Muscle of arm (tissue), 12 donors: ENCODE results near the gene YY2. TPM values are rescaled to one million over a fixed set of nuclear protein-coding genes. Genes with fewer than 3 reads are reported as not detected.
"Not testable (repeated sequence)": the region's sequence is repeated elsewhere in the genome, so short reads cannot be mapped to it uniquely, and the experiment has no call there.

Experiments
- DNase-seq: peaks from one replicate; pipeline ENCODE4 v3.0.0-alpha.2; 2013
- polyA plus RNA-seq, 12 donors: library from polyadenylated mRNA; unstranded; fragments of 120-200 nt; gene quantifications; one replicate each; pipeline ENCODE4 v1.2.1, GENCODE V29; 2013; ENCODE audit not compliant: insufficient read length in 12 of 12

The YY2 gene
- polyA plus RNA-seq, 12 donors: 1.00 to 8.9 (median 1.8) TPM; not detected in 1

DNA sequence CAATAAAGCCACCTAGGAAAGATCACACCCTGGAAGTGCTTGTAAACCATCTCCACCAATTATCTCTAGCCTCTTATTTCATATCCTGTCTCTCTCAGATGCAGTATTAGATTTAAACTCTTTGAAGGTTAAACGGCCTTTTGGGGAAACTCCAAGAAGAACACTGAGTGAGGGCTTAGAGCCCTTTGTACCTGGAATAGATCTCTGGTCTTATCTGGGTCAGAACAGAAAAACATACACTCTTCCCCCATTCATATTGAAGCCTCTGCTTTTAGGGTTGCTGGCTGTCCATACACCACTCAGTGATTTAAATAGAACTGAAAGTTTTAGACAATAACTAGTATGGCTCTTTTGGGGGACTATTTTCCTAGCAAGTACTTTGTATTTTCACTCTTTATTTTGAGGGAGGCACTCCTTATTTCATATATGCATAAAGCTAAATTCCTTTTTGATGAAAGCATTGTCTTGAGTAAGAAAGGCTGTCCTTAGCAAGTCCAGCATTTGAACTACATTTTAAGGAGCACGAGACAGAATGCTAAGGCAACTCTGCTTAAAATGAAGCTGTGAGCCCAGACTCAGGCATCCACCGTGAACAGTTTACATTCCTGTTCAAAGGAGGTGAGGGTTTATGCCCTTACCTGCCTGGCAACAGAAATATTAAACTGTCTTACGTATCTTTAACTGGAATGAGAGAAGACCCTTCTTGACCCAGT, 17.4 kb downstream of the YY2 start:
- no peak for DNase-seq

DNA sequence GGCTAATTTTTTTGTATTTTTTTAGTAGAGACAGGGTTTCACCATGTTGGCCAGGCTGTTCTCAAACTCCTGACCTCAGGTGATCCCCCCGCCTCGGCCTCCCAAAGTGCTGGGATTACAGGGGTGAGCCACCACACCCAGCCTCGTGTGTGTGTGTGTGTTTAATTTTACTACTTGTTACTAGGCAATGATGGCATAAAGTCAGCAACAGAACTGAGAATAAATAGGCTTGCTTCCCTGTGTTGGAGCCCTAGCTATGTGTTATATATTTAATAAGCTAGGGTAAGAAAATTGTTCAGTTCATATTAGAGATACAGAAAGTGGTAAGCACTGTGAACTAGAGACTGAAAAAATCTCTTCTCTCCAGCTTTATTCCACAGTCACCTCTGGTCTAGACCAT, 18.4 kb downstream of the YY2 start:
- DNase-seq: not testable (repeated sequence)

DNA sequence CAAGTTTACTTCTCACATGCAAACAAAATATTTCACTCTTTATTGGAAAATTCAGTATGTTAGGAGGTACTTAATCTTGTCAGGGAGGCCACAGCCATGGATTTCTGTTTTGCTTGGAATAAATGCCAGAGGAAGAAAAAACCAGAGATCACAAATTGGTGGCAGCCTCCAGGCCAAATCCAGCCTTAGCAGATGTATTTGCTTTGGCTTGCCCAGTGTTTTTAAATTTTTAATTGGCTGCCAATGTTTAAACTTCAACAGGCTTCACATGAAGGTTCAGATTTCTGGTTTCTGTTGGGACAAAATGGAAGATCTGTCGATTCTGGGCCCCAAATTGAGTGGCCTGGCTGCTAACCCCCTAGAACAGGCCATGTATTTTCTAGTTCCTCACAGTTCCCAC, 19.2 kb downstream of the YY2 start:
- DNase-seq: no peak

DNA sequence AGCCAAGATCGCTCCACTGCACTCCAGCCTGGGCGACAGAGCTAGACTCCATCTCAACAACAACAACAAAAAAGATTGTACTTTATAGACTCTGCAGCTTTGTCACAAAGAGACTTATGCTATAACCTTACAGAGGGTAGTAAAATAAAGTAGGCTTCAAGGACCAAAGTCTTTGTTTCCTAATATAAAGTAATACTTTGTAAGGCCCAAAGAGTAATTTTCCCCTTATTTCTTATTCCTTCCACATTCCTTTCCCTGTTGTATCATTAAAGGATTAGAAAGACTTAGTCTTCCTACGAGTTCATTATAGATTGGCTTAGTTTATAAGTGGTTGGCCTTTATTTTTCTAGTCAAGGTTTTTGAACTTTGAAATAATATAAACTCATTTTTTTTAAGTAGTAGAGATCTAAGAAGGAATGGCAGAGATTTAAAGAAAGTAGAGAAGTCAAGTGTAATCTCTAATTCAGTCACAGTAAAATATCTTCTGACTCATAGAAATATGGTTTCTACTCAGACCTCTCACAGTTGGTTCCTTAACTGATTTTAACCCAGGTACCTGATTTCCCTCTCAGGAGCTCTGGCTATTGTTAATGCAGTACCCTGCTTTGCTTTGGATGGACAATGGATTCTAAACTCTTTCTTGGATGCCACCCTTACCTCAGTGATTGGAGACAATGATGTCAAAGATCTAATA, 26.2 kb downstream of the YY2 start:
- no peak for DNase-seq

GRCh38 chrX:21883258-21883657, 27.5 kb downstream of the YY2 start:
- no peak for DNase-seq

GRCh38 chrX:21885568-21885967, 29.8 kb downstream of the YY2 start:
- DNase-seq: no peak

GRCh38 chrX:21905313-21905712, 49.5 kb downstream of the YY2 start:
- no peak for DNase-seq

GRCh38 chrX:21905953-21906352, 50.2 kb downstream of the YY2 start:
- DNase-seq: no peak

GRCh38 chrX:21907260-21907659, 51.5 kb downstream of the YY2 start:
- DNase-seq: no peak

Other genes starting within 250 kb of the YY2 start
- 1 to 10 TPM in 2 of 12 donors, under 1 TPM in 7, not detected in 3; 0.08 to 1.1 (median 0.34) TPM for gene KLHL34, start 197.7 kb upstream of the YY2 start, polyA plus RNA-seq
- gene SMPX, start 97.9 kb upstream of the YY2 start, polyA plus RNA-seq: 100 to 1,000 TPM in 10 of 12 donors, 10 to 100 TPM in 1, not detected in 1; 94.9 to 364 (median 300) TPM
- 10 to 100 TPM; 14.0 to 95.0 (median 26.0) TPM for gene MBTPS2, start 16.4 kb upstream of the YY2 start, polyA plus RNA-seq
- 10 to 100 TPM in 11 of 12 donors, not detected in 1; 58.8 to 91.6 (median 82.1) TPM for gene SMS, start 84.7 kb downstream of the YY2 start, polyA plus RNA-seq
- 1 to 10 TPM in 11 of 12 donors, not detected in 1; 3.1 to 9.7 (median 4.6) TPM for gene PHEX, start 176.3 kb downstream of the YY2 start, polyA plus RNA-seq